ENCODE results near the gene ST8SIA6.
"Not testable (repeated sequence)": the region's sequence is repeated elsewhere in the genome, so short reads cannot be mapped to it uniquely, and the experiment has no call there.

Gene ST8SIA6

DNA sequence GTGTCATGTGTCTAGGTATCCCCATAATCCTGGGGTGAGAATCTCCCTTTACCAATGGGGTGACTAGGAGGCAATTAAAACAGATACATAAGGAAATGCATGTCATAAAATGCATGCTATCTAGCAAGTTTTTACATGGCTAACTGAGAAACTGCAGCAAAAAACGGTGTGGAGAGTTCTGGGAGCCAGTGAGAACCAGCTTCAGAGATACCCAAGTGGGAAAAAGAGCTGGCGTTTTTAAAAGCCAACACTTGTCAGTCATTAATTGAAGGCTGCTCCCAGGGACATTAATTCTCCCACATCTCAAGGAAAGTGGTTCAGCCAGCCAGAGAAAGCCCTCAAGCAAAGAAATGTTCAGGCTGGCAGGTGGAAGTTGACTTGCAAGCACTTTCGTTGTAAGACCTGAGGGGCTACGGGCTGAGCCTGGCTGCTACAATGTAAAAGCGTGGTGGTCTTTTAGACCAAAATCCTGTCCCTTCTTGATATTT, 28.1 kb downstream of the ST8SIA6 start:
- DNase-seq (ENCODE audit: low spot score), result no peak

DNA sequence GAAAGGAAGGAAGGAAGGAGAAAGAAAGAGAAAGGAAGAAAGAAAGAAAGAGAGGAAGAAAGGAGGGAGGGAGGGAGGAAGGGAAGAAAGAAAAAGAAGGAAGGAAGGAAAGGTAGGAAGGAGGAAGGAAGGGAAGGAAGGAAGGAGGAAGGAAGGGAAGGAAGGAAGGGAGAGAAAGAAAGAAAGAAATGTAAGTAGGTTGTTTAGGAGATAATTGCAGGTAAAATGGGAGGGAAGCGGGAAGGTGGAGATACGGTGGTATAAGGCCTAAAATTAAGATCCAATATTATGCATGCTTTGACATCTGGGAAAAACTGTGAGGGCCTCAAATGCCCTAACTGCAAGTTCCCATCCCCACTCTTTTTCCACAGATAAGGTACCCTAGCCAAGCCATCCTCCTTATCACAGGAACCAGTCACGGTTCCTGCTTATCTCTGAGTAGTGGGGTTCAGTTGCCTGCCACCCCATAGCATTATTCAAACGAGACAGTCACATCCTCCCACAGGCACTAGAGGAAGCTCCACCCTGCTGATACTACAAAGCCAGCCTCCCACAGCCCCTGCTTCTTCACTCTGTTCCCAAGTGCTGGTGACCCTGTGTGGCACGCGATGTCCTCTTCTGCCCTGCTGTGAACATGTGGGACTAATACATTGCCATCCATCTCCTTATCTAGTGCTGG, 28.7 kb downstream of the ST8SIA6 start:
- DNase-seq (ENCODE audit: low spot score), result no peak

DNA sequence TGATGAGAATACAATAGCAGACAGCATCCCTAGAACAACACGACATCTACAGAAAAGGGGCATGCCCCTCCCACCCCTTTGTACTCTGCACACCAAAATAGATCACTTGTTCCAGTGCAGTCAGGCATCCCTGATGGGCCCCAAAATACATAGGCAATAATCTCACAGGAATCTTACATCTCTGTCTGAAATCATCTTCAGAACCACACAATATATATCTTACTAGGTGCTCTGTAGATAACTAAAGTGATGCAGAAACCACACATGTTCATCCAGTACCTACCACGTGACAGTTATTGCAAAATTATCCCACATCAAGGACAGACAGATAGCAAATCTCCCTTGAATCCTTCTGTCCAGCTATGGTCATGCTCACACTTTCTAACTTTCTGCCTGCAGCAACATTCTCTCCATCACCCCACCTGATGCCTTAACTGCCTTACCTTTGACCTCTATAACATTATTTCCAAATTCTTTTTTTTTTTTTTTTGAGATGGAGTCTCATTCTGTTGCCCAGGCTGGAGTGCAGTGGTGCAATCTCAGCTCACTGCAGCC, 30.7 kb downstream of the ST8SIA6 start:
- DNase-seq (ENCODE audit: low spot score), result no peak

DNA sequence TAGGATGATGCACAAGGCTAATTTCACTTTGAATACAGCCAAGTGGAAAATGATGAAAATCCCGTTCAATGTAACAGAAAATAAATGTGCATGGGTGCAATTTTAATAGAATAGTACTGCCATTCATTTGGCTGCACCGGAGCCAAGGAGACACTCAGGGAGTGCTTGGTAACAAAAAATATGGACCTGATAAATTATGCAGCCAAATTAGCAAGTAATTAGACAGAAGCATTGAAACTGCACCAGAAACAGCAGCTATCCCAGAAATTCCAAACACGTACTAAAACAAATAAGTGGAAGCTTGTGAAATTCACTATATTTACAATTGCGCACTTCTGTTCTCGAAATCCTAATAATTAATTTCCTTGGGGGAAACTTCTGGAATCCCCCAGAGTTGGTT, 31.5 kb downstream of the ST8SIA6 start:
- DNase-seq (ENCODE audit: low spot score), result no peak

DNA sequence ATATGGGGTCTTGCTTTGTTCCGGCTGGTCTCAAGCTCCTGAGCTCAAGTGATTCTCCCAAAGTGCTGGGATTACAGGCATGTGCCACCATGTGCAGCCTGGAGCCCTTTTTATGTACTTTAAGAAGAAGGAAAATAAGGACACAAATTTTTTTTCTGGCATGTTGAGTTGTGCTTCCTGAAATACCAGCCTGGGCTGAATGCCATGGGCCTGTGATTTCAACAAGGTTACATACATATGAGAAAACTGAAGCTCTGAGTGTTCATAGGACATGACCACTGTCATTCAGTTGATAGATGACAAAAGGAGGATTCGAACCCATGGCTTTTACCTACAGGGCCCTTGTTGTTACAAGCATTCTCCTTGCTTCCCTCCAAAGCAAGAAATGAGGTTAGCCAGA, 36.1 kb downstream of the ST8SIA6 start:
- DNase-seq (ENCODE audit: low spot score), result no peak

DNA sequence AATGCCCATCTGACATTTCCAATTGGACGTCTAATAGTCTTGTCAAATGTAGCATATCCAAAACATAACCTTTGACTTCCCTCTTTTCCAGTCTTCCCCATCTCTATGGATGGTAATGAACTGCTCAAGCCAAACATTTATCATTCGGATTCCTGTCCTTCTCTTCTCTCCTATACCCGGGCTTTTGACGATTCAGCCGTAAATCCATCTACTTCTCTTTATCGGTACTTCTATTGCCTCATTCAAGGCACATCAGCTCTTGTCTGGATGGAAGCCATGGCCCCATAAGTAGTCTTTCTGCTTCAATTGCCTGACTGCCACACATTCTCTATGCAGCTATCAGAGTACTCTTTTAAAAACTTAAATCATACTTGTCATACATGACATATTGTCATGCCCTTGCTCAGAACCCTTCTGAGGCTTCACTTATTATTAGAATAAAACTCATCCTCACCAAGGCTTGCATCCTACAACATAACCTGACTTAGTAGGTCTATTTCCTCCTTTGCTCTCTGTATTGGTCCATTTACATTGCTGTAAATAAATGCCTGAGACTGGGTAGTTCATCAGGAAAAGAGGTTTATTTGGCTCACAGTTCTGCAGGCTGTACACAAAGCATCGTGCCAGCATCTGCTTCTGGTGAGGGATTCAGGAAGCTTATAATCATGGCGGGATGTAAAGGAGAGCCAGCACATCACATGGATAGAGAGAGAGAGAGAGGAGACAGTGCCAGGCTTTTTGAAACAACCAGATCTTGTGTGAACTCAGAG, 37.8 kb downstream of the ST8SIA6 start:
- DNase-seq (ENCODE audit: low spot score), result no peak

DNA sequence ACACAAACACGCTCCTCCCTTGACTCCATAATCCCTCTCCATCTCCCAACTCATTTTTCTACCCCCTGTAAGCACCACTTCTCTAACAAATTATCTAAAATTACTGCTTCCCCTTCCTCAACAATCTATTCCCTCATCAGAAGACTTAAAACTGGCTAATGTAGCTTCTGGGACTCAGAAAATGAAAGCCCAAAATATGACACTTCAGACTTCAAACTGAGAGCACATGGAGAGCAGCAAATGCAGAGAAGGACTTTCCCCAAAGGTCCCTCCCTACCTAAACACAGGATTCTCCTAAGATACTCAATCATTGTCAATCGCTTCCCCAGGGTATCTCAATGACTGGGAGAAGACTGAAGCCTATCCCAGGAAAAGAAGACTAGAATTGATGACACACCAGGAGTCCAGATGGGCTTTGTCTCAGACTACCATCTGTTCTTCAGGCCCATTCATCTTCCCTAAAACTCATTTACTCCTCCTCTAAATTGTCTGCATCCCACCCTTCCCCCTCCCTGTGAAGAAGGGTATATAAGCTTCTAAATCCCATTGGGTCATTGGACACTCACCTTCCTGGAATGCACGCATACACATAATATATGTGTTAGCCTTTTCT, 39.2 kb downstream of the ST8SIA6 start:
- DNase-seq (ENCODE audit: low spot score), result no peak

DNA sequence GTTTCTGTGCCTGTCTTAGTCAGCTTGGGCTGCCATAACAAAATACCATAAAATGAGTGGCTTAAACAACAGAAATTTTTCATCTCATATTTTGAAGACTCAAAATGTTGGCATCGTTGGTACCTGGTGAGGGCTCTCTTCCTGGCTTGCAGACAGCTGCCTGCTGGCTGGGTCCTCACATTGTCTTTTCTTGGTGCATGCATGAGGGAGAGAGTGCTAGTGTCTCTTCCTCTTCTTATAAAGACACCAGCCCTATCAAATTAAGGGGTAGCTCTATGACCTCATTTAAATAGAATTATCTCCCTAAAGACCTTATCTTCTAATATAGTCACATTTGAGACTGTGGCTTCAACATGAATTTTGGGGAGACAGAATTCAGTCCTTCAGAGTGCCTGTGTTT, 39.9 kb downstream of the ST8SIA6 start:
- DNase-seq (ENCODE audit: low spot score), result no peak

DNA sequence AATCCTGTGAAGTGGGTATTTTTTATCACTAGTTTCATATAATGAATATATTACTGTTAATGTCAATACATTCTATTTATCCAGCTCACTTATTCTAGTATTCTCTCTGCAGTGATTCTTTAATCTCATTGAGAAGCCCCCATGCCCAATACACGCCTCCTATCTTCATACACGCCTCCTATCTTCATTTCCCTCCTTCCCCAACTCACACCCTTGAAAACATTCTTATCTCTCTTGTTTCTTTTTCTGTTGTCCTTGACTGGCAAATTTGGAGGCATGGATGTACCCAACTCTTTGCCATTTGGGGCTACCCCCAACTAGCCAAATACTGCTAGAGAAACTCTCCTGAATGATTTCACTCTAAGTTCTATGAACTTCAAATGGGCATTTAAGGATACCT, 40.5 kb downstream of the ST8SIA6 start:
- no peak for DNase-seq (ENCODE audit: low spot score)

DNA sequence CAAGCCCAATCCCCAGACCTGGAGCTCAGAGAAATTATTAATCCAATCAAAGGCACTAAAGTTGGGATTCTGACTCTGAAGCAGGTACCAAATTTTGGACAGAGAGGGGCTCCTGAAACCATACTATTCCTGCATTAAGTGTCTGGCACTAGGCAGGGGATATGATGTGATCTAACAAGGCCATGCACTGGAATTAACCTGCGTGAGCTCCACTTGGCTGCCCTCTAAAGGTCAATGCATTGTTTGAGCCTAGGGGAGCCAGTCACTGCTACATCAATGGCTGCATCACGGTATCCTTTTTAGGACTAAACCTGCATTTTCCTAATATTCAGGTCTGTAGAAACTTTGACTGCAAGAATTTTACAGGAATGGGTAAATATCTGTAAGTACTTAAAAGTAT, 42.1 kb downstream of the ST8SIA6 start:
- no peak for DNase-seq (ENCODE audit: low spot score)

DNA sequence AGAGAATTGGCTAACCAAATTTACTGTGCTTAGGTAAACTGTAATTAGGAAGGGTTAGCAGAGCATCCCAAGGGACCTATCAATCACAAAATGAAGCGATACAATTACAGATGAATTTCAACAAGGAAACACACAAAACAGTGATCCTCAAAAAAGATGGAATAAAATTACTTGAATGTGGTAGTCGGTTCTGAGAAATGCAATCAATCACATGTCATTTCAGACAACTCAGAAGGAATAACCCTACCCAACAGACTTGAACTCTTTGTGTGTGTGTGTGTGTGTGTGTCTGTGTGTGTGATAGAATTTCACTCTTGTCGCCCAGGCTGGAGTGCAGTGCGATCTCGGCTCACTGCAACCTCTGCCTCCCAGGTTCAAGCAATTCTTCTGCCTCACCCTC, 43.5 kb downstream of the ST8SIA6 start:
- no peak for DNase-seq (ENCODE audit: low spot score)

DNA sequence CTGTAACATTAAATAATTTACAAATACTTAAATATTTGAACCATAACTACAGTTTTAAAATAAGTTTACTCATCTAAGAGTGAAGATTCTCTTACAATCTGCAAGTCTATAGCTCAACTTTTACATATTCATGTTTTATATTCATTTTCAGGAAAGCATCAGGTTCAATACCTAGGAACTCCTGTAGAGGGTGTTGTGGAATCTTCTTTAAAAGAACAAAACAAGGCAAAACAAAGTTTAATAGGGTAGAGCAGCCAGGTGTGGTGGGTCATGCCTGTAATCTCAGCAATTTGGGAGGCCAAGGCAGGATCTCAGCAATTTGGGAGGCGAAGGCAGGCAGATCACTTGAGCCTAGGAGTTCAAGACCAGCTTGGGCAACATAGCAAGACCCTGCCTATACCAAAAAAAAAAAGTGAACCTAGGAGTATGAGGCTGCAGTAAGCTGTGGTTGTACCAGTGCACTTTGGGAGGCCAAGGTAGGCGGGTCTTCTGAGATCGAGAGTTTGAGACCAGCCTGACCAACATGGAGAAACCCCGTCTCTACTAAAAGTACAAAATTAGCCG, 45.1 kb downstream of the ST8SIA6 start:
- no peak for DNase-seq (ENCODE audit: low spot score)

DNA sequence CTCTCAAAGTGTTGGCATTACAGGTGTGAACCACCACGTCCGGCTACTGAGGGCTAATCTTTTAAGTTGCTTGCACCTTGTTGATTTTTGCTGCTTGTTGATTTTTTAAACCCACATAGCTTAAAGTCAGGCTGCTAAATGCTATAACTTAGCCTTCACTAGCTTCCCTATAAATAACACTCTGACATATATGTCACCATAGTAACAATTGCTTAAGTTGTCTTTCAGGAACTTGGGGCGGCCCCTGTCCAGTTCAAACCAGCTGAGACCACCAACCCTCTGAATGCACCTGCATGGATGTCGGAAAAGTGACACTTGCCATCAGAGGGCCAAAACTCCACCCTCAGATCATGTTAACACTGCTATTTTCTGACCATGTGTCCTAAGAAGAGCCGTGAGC, 47.3 kb downstream of the ST8SIA6 start:
- no peak for DNase-seq (ENCODE audit: low spot score)

DNA sequence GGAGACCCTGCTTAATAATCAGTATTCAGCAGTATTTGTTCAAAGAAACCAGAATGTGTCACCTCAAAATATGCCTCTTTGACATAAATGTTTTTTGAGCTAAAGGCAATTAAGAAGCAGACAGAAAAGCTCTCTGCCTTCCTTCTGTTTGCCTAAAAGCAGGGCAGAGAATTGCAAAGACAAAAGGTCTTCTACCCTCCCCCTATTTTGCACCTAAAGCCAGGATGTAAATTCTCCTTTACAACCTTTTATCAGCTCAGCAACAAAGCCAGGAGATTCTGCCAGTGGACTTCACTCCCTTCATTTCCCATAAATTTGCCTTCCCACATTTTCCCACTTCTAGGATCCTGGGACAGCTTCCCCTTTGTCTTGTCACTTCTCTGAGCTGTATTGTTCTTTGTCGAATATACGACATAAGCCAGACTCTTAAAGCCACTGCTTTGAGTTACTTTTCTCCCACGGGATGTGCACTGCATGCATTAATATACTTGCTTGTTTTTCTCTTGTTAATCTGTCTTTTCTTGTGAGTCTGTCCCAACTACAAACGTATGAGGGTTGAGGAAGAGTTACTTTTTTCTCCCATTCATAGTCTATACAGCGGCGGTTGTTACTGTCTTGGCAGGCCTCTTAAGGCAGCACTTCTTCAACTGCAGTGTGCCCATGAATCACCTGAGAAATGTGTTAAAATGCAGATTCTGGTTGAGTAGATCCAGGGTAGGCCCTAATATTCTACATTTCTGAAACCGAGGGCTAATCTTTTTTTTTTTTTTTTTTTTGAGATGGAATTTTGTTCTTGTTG, 48.2 kb downstream of the ST8SIA6 start:
- DNase-seq (ENCODE audit: low spot score), result no peak

DNA sequence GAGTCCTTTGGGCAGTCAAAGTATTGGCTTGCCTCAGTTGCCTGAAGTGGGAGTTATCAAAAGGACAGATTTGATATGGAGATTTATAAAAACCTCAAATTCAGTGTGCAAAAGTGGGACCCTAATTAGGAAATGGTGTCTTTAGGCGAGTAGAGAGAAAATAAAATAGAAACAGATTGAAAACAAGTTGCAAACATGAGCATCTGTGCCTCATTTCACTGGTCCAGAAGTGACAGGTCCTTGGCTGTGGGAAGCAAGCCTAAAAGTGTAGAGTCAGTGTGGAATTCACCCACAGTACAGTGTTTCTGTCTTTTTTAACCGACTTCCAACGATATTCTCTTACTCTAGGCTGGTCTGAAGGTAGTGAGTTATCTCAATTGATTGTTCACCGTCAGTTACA, 51.2 kb downstream of the ST8SIA6 start:
- DNase-seq (ENCODE audit: low spot score), result no peak

DNA sequence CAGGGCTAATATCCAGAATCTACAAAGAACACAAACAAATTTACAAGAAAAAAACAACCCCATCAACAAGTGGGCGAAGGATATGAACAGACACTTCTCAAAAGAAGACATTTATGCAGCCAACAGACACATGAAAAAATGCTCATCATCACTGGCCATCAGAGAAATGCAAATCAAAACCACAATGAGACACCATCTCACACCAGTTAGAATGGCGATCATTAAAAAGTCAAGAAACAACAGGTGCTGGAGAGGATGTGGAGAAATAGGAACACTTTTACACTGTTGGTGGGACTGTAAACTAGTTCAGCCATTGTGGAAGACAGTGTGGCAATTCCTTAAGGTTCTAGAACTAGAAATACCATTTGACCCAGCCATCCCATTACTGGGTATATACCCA, 52.4 kb downstream of the ST8SIA6 start:
- DNase-seq (ENCODE audit: low spot score), result not testable (repeated sequence)

DNA sequence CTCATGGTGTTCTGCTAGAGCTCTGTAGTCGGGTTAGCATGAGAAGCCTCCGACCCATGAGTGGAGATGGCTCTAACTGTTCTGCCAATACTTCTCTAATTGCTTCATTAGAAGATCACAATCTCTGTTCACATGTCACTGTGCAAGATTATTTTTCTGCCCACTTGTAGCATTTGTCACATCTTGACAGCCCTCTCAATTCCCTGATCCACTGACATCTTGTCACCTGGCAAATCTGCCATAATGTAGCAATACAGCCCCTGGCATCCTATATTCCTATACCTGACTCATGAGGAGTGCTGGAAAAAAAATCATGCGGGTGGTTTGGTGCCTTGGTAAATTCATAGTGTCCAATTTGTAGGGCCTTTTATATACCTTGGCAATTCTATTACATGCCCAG, 58.4 kb downstream of the ST8SIA6 start:
- DNase-seq (ENCODE audit: low spot score), result no peak

DNA sequence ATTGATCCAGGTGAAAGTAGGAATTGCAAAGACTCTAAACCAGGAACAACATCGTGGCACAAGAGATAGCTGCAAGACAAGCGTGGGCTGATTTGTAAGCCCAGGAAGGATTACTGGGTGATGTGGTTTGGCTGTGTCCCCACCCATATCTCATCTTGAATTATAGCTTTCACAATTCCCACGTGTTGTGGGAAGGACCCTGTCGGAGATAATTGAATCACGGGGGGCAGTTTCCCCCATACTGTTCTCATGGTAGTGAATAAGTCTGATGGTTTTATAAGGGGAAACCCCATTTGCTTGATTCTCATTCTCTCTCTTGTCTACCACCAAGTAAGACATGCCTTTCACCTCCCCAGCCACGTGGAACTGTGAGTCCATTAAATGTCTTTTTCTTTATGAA, 59.5 kb downstream of the ST8SIA6 start:
- no peak for DNase-seq (ENCODE audit: low spot score)

DNA sequence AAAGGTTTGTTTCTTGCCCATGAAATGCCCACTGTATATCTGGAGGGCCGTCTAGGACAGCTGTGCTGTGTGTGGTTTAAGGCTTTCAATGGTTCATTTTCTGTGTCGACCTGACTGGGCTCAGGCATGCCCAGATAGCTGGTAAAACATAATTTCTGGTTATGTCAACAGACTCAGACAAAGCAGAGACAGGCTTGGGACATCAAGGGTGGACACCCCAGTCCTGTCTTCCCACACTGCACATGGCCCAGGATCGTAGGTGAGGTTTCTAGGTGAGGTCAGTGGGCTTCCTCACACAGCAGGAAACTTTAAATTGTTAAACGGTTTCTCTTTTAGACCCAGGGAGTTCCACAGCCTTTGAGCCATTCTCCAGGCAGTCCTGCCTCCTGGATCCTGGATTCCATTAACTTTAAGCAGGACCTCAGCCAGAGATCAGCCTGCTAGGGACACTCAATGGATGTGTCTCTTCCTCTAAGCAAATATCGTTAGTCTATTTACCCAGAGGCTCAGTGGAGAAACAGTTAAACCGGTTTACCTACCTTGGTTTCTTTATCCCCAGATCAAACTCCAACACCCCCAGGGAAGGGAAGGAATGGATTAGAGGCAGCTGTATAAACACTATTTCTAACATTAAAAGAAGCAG, 66.4 kb downstream of the ST8SIA6 start:
- peak; percentile 25 for DNase-seq (ENCODE audit: low spot score)

DNA sequence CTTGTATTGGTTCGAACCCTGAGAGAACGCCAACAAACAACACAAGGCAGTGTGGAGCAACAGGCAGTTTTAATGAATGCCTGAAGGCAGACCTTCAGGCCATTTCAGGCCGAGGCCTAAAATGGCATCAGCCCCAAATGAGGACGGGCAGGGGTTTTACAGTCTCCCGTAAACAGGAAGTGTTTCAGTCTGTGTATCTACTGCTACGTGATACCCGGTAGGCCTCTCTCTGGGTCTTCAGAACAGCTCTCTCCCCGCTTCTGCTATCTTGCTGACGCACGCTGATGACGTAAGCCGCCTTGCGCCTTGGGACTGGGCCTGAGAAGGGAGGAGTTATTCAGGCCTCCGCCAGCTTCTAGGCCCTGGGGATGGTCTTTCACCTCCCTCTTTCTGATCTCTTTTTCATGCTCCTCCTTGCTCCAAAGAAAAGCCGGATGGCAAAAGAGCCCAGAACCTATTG, 67.7 kb downstream of the ST8SIA6 start:
- peak; percentile 40 for DNase-seq (ENCODE audit: low spot score)

DNA sequence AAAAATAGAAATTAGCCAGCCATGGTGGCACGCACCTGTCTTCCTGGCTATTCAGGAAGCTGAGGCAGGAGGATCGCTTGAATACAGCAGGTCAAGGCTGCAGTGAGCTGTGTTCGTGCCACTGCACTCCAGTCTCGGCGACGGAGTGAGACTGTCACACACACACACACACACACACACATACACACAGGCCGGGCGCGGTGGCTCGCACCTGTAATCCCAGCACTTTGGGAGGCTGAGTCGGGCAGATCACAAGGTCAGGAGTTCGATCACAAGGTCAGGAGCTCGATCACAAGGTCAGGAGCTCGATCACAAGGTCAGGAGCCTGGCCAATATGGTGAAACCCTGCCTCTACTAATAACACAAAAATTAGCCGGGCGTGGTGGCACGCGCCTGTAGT, 68.4 kb downstream of the ST8SIA6 start:
- no peak for DNase-seq (ENCODE audit: low spot score)
